Chondrocyte (in vitro differentiated cells): ENCODE measurements around the gene CHD6. TPM values are rescaled to one million over a fixed set of nuclear protein-coding genes. Genes with fewer than 3 reads are reported as not detected.

Source experiments
- DNase-seq: peaks from one replicate; pipeline ENCODE4 v3.0.0; 2021; ENCODE audit warnings: mixed read lengths, low spot score
- H3K27ac Mint-ChIP-seq: one replicate; pipeline ENCODE4 v1.8.0; 2021; ENCODE audit warnings: mild to moderate bottlenecking, moderate library complexity, mixed read lengths; ENCODE audit not compliant: unreplicated experiment
- H3K27me3 Mint-ChIP-seq: 2 replicates; pipeline ENCODE4 v1.8.0; 2021; ENCODE audit warnings: low read depth, mixed read lengths
- H3K36me3 Mint-ChIP-seq: 2 replicates; pipeline ENCODE4 v1.8.0; 2021; ENCODE audit warnings: low read depth, mixed read lengths
- H3K4me1 Mint-ChIP-seq: 2 replicates; pipeline ENCODE4 v1.8.0; 2021; ENCODE audit warnings: low read depth, mild to moderate bottlenecking, mixed read lengths
- H3K4me3 Mint-ChIP-seq: one replicate; pipeline ENCODE4 v1.8.0; 2021; ENCODE audit warnings: mild to moderate bottlenecking, moderate library complexity, mixed read lengths; ENCODE audit not compliant: unreplicated experiment
- H3K9me3 Mint-ChIP-seq: 2 replicates; pipeline ENCODE4 v1.8.0; 2021; ENCODE audit warnings: low read depth, mixed read lengths
- total RNA-seq: library from RNA; stranded (reverse); gene quantifications from 3 replicates; pipeline ENCODE4 v1.2.1, GENCODE V29; 2021
- TF ChIP-seq, protein P1 (sequence below): fragments of 200-600 bp; sonication (generic); IDR thresholded peaks from 2 replicates; pipeline ENCODE4 v1.5.0; 2021; ENCODE audit warnings: antibody characterized with exemption, mild to moderate bottlenecking, moderate library complexity

The CHD6 gene
- total RNA-seq, 1 donor from 2014 or later: 29.9 TPM

DNA sequence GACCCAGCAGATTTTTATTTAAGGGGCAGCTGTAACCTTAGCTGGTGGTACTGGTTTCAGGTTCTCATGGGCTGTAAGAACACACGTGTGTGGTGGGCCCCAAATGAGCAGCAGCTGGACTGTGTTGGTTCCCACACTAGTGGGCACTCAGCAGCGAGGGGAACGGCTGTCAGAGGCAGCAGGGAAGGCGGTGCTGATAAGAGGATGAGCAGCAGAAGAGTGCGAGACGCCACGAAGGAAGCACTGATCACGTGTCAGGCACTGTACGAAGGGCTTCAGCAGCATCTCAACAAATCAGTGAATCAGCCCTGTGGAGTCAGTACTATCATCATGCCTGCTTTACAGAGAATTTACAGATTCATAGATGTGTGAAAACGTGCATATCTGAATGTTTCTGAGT is 210.6 kb downstream of the CHD6 start:
- peaks cover 31% of the 10 kb centered on the region for H3K36me3 Mint-ChIP-seq
- TF ChIP-seq, protein P1, sequence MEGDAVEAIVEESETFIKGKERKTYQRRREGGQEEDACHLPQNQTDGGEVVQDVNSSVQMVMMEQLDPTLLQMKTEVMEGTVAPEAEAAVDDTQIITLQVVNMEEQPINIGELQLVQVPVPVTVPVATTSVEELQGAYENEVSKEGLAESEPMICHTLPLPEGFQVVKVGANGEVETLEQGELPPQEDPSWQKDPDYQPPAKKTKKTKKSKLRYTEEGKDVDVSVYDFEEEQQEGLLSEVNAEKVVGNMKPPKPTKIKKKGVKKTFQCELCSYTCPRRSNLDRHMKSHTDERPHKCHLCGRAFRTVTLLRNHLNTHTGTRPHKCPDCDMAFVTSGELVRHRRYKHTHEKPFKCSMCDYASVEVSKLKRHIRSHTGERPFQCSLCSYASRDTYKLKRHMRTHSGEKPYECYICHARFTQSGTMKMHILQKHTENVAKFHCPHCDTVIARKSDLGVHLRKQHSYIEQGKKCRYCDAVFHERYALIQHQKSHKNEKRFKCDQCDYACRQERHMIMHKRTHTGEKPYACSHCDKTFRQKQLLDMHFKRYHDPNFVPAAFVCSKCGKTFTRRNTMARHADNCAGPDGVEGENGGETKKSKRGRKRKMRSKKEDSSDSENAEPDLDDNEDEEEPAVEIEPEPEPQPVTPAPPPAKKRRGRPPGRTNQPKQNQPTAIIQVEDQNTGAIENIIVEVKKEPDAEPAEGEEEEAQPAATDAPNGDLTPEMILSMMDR: no peak

DNA sequence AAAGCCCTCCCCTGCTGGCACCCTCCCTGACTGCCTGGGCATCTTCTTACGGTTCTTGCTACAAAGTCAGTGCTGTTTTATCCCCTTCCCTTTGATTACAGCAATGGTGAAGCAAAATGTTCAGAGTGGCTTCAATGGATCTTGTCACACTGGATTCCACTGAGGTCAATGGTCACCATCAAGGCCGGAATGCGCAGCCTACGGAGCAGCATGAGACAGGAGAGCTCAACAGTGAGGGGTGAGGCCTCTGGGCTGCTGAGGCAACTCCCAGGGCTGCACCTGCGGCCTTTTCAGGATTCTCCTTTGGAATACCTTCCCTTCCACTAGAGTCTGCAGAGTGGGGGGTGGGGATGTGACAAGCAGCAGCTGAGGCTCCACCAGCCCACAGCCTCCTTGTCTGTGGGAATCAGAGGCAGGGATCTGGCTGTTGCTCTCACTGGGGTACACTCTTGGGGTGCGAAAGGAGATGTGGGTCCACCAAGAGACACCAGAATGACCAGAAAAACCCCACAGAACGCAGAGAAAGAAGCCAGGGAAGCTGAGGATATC is 211.2 kb downstream of the CHD6 start:
- DNase-seq: no peak
- TF ChIP-seq, protein P1: no peak
- no peak overlapping the region for H3K4me3 Mint-ChIP-seq
- H3K27me3 Mint-ChIP-seq: no peaks in the 10 kb centered on the region
- H3K27ac Mint-ChIP-seq: no peak overlapping the region
- peaks cover 28% of the 10 kb centered on the region for H3K36me3 Mint-ChIP-seq
- H3K9me3 Mint-ChIP-seq: no peaks in the 10 kb centered on the region
- no peaks in the 10 kb centered on the region for H3K4me1 Mint-ChIP-seq

More for the DNA sequence above, 210.6 kb downstream of the CHD6 start:
- Mint-ChIP-seq H3K27me3 (no peaks in the 10 kb centered on the region), H3K4me1 (no peaks in the 10 kb centered on the region), H3K4me3 (no peak overlapping the region), H3K27ac (no peak overlapping the region), H3K9me3 (no peaks in the 10 kb centered on the region)
- DNase-seq: no peak

DNA sequence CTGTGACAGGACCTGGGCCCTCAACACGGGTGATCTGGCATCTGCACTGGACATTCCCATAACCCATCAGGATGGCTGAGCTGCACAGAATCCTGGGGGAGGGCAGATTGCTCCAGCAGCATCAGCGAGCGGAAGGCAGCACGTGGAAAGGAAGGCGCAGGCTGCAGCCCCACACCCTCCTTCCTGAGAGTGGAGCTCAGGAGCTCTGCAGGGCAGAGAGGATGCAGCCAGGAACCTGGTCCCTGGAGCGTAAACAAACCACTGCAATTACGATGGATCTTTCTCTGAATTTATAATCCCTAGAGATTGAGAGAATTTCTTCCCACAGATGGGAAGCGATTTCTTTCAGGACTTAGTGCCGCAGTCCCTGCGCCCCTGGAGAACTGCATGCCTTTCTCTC is 211.8 kb downstream of the CHD6 start:
- Mint-ChIP-seq H3K4me1 (no peaks in the 10 kb centered on the region), H3K36me3 (peaks cover 30% of the 10 kb centered on the region), H3K27ac (no peak overlapping the region), H3K27me3 (no peaks in the 10 kb centered on the region), H3K4me3 (no peak overlapping the region), H3K9me3 (no peaks in the 10 kb centered on the region)
- TF ChIP-seq, protein P1: no peak
- no peak for DNase-seq

DNA sequence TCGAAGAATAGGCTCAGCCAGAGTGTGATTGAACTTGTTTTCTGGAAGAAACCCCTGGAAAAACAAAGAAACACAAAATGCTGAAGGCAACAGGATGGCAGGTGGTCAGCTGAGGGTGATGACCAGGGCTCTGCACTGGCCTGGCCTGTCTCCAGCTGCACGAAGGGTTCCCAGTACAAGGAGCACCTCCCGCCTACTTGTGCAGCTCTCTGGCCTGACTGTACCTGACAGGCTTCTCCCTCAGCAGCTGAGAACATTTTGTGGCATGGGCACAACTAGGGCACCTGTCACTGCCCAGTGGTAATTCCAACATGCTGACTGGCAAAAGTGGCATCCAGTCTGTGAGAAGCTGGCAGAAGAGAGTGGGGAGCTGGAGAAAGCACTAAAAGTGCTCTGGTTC is 212.7 kb downstream of the CHD6 start:
- no peak overlapping the region for H3K4me3 Mint-ChIP-seq
- H3K27me3 Mint-ChIP-seq: no peaks in the 10 kb centered on the region
- H3K9me3 Mint-ChIP-seq: no peaks in the 10 kb centered on the region
- TF ChIP-seq, protein P1: no peak
- peaks cover 26% of the 10 kb centered on the region for H3K36me3 Mint-ChIP-seq
- no peak for DNase-seq
- no peaks in the 10 kb centered on the region for H3K4me1 Mint-ChIP-seq
- no peak overlapping the region for H3K27ac Mint-ChIP-seq

DNA sequence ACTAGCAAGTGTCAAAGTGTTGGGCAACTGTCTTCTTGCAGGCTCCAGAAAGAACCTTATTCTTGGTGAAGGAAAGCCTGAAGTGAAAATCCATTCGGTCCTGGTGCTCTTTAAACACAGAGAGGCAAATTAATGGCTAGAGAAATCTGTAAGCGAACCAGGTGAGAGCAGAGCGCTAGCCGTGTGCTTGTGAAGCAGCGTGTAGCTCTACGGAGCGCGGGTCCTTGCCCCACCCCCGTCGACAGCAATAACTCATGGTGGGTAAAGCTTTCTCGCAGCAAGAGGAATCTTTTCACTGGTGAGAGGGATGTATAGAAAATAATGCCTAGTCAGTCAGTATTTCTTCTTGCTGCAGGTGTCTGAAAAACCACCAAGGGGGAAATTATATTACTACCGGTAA is 214.6 kb downstream of the CHD6 start:
- H3K36me3 Mint-ChIP-seq: peaks cover 23% of the 10 kb centered on the region
- no peaks in the 10 kb centered on the region for H3K27me3 Mint-ChIP-seq
- DNase-seq: no peak
- H3K4me1 Mint-ChIP-seq: no peaks in the 10 kb centered on the region
- no peaks in the 10 kb centered on the region for H3K9me3 Mint-ChIP-seq
- TF ChIP-seq, protein P1: no peak
- no peak overlapping the region for H3K4me3 Mint-ChIP-seq
- H3K27ac Mint-ChIP-seq: no peak overlapping the region
